GM21619 (cell line): ENCODE measurements around the gene HTR2A.
A peak's percentile ranks its signal among the peaks of the same experiment; 100 is the strongest.
"Not testable (repeated sequence)": the region's sequence is repeated elsewhere in the genome, so short reads cannot be mapped to it uniquely, and the experiment has no call there.

Source experiments
- ATAC-seq: cut with Tn5 transposase; IDR thresholded peaks from one replicate; pipeline ENCODE4 v1.9.1; 2021; ENCODE audit not compliant: unreplicated experiment

The HTR2A gene

DNA sequence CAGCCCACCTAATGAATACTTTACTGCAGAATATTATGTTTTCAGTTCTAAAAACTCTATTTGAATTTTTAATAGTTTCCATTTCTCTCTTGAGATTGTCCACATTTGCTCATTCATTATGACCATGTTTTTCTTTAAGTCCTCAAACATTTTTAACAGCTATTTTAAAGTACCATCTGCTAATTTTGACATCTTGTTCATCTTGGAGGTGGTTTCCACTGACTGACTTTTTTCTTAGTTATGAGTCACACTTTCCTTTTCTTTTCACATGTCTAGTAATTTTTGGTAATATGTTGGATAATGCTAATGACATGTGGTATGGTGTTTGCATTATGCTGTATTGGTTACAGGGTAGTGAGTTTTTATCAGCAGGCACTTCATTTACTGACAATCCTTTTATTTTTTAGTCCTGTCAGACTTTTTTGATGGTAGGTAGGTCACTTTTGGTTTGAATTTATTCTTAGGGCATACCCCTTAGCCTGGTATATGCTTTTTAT, 84.5 kb downstream of the HTR2A start:
- ATAC-seq: no peak

DNA sequence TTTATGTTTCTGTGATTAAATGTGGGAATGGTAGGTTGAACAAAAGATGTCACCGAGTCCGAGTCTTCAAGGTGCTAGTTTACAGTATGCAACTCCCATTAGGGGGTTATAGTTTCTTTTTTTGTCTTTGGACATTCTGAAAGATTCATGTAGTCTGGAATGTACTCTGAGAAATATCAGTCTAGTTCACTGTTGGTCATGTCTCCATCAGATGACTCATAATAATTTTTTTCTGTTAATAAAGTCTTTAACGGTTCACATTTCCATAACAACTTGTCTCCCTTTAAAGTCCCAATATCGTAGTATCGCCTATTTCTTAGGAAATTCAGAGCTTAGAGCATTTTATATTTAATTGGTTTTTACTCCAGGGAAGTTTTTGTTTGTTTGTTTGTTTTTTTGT, 86.4 kb downstream of the HTR2A start:
- no peak for ATAC-seq

DNA sequence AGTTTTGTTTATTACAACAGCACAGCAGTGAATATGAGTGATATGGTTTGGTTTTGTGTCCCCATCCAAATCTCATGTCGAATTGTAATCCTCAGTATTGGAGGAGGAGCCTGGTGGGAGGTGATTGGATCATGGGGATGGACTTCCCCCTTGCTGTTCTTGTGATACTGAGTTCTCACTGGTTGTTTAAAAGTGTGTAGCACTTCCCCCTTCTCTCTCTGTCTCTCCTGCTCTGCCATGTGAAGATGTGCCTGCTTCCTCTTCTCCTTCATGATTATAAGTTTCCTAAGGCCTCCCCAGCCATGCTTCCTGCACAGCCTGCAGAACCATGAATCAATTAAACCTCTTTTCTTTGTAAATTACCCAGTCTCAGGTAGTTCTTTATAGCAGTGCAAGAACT, 91.9 kb downstream of the HTR2A start:
- ATAC-seq: not testable (repeated sequence)

DNA sequence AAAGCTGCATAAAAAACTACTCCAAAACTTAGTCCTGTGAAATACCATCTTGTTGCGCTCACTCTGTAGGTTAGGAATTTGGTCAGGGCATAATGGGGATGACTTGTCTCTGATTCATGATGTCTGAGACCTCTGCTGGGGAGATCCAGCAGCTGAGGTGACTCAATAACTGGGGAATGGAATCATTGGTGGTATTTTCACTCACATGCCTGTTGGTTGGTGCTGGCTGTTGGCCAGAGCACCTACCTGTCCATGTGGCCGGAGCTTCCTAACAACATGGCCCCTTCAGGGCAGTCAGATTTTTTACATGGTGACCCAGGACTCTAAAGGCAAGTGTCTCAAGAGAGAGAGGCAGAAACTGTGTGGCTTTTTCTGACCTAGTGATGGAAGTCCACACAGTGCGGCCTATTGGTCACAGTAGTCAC, 92.5 kb downstream of the HTR2A start:
- ATAC-seq: no peak

DNA sequence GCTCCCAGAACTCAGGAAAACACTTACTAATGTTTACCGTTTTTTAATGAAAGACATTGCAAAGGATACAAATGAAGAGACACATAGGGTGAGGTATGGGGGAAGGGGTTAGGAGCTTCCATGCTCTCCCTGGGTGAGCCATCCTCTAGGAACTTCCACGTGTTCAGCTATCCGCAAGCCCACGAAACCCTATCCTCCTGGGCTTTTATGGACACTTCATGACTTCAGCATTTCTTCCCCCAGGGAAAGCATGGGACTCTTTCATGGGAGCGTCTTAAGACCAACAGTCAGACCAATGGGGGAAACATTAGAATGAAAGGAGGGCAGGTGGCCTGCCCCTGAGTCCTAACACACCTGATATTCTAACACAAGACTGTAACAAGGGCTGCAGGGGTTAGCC, 93.3 kb downstream of the HTR2A start:
- no peak for ATAC-seq

DNA sequence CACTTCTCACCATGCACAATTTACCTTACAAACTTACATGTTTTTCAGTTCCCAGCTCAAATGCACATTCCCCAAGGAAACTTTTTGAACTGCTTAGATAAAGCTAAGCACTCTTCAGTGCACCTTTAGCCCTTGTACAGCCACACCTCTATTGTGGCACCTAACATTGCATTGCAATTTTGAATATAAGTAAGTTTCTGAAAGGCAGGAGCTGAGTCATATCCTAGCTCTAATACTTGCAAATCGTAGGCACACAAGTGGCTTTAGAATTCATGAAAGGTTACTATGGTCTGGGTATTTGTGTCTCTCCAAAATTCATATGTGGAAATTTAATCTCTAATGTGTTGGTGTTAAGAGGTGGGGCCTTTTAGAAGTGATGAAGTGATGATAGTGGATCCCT, 95.0 kb downstream of the HTR2A start:
- no peak for ATAC-seq

DNA sequence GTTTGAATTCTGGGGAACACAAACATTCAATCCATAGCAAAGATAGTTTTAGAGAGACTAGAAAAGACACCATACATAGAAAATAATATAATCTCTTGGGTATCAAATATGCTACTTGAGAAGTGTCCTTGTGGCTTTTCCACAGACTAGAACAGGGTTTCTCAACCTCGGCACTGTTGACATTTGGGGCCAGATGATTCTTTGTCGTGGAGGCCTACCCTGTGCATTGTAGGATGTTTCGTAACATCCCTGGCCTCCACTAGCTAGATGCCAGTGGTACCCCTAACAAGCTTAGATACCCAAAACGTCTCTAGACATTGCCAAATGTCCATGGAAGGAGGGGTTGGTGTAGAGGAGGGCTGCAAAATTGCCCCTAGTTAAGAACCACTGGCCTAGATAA, 97.7 kb downstream of the HTR2A start:
- ATAC-seq: no peak

DNA sequence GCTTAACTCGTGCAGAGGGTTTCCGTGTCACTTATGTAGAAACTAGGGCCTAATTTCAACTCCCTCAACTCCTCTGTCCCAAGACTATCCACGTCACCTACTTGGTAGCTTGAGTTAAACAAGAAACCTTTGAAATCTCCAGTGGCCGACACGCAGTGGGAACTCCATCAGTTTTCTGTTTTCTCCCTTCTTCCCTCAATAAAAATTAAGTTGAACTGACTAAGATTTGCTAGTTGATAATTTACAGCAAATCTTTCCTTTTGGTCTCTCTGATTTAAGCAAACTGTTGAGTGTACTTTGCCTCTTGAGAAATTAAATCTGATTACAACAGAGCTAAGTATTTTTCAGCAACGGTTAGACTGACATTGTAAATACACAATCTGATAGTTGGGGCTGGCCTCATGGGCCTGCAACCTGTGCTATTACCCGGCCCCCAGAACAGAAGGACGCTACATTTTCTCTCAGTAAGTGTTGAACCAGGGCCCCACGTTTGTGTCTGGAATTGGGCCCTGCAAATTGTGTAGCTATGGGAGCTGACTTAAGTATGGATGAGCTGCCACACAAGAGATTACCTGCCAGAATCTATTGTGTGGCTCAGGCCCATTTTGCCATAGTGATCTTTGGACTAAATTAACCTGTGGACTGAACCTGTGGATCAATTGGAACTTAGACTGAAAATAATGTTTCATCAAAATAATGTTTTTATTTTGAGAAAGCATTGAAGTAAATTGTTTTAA, 99.2 kb downstream of the HTR2A start:
- no peak for ATAC-seq

DNA sequence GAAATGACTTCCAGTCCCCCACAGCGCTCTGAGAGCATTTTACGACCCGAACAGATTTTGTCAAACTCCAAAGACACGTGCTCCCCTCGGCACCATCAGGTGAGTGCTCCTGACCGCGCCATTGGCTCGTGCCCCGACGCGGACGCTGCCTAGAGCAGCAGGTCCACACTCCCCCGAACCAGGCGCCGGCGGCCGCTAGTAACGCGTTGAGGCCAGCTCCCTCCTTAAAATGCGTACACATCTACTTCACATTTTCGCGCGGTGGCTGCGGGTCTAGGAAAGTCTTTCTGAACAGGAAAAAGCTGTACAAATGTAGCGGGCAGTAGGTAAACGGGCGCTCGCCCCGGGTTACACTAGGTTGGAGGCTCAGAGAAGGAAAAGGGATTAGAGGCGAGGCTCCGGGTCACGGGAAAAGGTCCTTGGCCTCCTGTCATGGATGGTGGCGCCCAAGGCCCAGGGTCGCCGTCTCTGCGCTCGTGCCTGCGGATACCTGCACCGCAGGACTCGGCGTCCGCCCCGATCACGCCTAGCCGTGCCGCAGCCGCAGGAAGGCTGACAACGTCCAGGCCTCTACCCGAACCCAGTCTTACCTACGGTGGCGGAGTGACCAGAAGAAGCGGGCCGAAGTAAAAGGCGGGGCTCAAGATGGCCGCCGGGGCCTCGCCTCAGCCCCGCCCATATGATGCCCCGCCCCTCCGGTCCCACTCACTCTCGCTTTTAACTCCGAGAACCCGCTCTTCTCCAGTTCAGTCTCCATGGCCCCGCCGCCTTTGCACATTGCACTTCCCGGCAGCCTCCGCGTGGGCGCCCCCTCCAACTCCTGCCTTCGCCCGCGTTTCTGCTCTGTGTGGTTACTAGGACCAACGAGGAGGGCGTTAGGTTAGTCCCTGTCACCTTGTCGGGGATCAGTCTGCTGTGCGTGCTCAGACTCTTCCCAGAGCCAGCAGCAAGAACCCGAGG, 100.1 kb downstream of the HTR2A start, which contains the start of gene ESD:
TSS of gene ESD (minus strand) at position 647 of the 960 bp plus-strand sequence. CDS start 5,748 bp downstream, outside the sequence.
- ATAC-seq: peak; percentile 88

DNA sequence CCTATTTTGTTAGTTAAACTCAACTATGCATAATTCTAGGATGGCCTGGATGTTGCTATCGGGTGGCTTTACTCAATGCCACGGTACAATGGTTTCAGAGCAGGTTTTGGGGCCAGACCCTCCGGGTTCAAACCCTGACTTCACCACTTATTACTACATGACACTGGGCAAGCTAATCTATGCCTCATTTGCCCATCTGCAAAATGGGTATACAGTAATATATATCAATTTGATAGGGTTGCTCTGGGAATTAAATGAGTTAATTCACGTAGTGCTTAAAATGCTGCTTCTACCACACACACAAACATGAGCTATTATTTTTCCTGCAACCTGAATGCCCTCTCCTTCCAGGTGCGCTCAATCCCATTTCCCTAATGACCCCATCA, 100.7 kb downstream of the HTR2A start:
- ATAC-seq: no peak

DNA sequence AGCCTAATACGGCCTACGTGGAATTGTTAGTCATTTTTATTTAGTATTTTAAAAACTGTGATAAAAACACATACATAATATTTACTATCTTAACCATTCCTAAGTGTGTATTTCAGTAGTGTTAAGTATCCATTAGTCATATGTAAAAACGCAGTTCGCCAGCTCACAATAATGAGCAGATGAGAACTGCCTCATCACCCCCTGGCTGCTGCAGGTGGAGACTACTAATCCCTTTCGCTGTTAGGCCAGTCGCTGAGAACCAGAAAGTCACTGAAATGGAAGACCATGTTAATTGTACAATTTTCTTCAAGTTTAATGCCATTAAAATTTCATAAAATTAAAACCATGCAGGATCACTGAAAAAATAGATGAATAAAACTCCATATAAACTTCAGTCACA, 101.5 kb downstream of the HTR2A start:
- no peak for ATAC-seq

DNA sequence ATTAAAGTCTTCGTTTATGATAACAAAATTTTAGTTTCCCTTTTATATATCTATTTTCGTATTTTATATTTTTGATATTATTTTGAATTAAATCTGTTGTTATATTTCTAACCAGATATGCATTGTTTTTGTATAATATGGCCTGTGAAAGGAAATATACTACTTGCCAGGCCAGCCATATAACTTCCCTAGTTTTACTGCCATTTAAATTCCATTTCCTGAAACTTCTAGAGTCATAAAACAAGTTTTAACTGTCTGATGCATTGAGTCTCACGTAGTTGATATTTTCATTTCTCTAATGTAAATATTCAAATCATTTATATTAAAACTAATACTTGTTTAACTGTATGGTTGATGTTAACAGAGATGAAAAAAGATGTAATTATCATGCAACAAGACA, 113.3 kb downstream of the HTR2A start:
- ATAC-seq: no peak

DNA sequence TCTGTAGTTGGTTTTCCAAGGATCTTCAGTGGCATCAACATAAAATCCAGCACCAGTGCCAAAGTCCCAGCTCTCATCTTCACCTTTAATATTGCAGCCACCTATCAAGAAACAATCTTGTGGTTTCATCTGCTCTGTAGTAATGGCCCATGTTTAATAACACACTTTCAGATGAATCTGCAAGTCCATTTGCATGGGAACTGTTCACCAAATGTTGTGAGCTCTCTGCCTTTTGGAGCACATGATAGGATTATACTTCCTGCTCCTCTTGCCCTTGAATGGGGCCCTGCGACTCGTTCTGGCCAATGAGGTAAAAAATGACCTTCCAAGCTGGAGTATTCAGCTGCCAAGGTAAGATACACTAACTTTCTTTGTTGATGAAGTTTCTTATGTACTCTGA, 114.2 kb downstream of the HTR2A start:
- no peak for ATAC-seq

DNA sequence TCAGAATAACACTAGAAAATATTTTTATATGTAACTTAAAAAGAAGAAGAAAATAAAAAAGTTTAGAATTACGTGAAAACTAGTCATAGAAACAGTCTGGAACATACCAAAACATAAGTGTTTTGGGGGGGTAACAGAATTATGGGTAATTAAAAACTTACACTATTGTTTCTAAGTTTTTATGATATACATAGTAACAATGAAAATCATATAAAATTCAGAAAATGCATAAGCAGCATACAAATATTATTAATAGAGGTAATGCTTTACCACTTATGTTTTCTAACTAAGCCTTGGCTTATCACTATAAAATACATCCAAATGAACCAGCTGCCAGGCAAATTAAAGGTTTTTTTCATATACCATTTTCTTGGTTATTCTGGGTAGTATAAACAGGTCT, 114.8 kb downstream of the HTR2A start:
- ATAC-seq: no peak
